Sigmoid colon (tissue), 4 donors: ENCODE data around the gene PAN2.

Source experiments
- CTCF ChIP-seq, 4 experiments: fragments of 450-650 bp in 3 of 4; fragments of 200-600 bp in 1 of 4; IDR thresholded peaks; one replicate each; pipeline ENCODE4 v1.5.1; 2016 to 2019; ENCODE audit warnings: antibody characterized with exemption in 4 of 4, mild to moderate bottlenecking in 3 of 4, moderate library complexity in 2 of 4
- POLR2A ChIP-seq, 2 donors: fragments of 450-650 bp; IDR thresholded peaks; one replicate each; pipeline ENCODE4 v1.6.1; 2016; ENCODE audit warnings: antibody characterized with exemption in 2 of 2, mild to moderate bottlenecking in 2 of 2, moderate library complexity in 2 of 2
- POLR2AphosphoS5 ChIP-seq, 4 donors: sonication (generic); formaldehyde crosslinking; IDR thresholded peaks; one replicate each; pipeline ENCODE4 v1.6.1; 2017; ENCODE audit warnings: antibody characterized with exemption in 4 of 4

DNA sequence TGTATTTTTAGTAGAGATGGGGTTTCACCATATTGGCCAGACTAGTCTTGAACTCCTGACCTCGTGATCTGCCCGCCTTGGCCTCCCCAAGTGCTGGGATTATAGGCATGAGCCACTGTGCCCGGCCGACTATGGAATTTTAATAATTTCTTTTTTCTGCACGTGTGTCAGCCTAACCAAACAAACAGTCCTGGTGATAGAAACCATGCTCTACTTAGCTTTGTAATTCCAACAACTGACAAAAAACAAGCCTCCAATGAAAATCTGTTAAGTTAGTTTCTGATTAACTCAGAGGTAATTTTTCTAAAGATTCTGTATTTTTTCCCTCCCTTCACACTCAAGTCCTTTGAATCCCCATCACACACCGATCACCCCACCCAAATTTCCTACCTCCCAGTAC is 51.8 kb downstream of the PAN2 start:
- TF ChIP-seq CTCF (IDR thresholded peaks at IDR 0.05) (no peak), POLR2A (IDR thresholded peaks at IDR 0.05) (no peak), POLR2AphosphoS5 (IDR thresholded peaks at IDR 0.05) (peak in 3 of 4 donors; percentile 28 to 83 (median 67))
